ENCODE measurements around the gene TMEM131L.

The TMEM131L gene

GRCh38 chr4:153485359-153485758 is 19.2 kb downstream of the TMEM131L start:
- Histone ChIP-seq H3K79me2 (ENCODE audit: low read length) (no peaks in the 10 kb centered on the region), H2AFZ (ENCODE audit: low read length) (no peak overlapping the region), H3K36me3 (replicated peaks; ENCODE audit: insufficient read depth, low read length) (no peaks in the 10 kb centered on the region), H3F3A (ENCODE audit: insufficient read depth, low read length) (no peaks in the 10 kb centered on the region), H3K27me3 (replicated peaks; ENCODE audit: insufficient read depth, low read length) (no peaks in the 10 kb centered on the region), H3K4me3 (ENCODE audit: low read length) (no peak overlapping the region), H3K4me1 (ENCODE audit: low read length) (no peaks in the 10 kb centered on the region), H4K20me1 (ENCODE audit: insufficient read depth, low read length) (no peaks in the 10 kb centered on the region), H3K9me2 (replicated peaks; ENCODE audit: insufficient read depth, low read length) (no peaks in the 10 kb centered on the region), H3K9ac (ENCODE audit: low read length) (no peak overlapping the region), H3K27ac (ENCODE audit: low read length) (no peak overlapping the region), H3K4me2 (ENCODE audit: low read depth, low read length) (no peak overlapping the region), H3K9me3 (replicated peaks; ENCODE audit: insufficient read depth, low read length) (no peaks in the 10 kb centered on the region)
- no peak for DNase-seq
- TF ChIP-seq EZH2phosphoT487 (IDR thresholded peaks at IDR 0.05; ENCODE audit: low read length) (no peak), EZH2 (optimal IDR thresholded peaks at IDR 0.05; ENCODE audit: low read depth, low read length) (no peak), CTCF (IDR thresholded peaks at IDR 0.05; ENCODE audit: low read length) (no peak)

DNA sequence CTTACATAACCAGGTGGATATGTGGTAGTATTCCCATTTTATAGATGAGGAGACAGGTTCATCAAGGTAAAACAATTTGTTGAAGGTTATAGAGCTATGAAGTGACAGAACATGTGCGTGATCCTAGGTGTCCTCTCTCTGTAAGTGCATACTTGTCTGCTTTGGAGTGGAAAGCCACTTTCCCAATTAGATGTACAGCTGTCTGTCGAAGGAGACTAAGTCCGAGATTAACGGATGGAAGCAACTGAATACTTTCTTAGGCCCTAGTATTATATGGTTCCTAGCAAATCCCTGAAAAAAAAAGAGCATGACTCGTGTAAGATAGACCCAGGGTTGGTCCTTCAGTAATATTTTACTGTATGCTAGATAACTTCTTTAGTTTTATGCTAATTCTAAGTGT is 19.7 kb downstream of the TMEM131L start:
- no peaks in the 10 kb centered on the region for H4K20me1 ChIP-seq (ENCODE audit: insufficient read depth, low read length)

DNA sequence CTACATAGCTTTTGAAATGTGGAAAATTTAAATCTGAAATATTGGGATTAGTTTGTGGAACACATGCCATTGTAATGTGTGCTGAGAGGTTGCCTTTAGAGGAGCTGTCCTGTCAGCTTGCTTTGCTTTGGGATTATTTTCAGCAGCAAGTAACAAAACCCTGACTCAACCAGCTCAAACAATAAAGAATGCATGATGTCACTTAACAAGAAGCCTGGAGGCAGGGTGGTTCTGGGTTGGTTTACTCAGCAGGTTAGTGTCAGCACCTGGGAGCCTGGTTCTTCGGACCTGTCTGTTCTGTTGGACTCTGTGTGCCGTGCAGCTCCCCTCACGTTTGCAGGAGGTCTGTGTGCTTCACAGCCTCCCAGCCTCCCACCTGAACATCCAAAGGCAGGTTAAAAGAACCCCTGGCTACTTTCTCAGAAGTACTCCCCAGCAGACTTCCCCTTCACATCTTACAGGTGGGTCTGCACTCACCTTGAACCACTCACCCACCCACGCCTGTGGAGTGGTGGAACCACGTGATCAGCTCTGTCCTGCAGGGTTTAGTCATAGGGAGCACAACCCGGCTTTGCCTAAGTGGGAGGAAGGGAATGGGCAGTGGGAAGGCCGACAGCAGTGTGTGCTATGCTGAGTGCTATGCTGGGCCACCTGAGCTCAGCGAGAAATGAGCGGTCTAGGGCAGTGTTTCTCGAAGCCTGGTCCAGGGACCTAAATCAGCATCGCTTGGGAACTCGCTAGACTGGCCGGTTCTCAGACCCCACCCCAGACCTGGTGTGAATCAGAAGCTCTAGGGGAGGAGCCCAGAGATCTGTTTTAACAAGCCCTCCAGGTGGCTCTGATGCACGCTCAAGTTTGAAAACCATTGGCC is 20.4 kb downstream of the TMEM131L start:
- no peak overlapping the region for H3K4me3 ChIP-seq (ENCODE audit: low read length)
- H3K27me3 ChIP-seq (replicated peaks; ENCODE audit: insufficient read depth, low read length): no peaks in the 10 kb centered on the region
- no peaks in the 10 kb centered on the region for H4K20me1 ChIP-seq (ENCODE audit: insufficient read depth, low read length)
- no peak overlapping the region for H2AFZ ChIP-seq (ENCODE audit: low read length)
- no peaks in the 10 kb centered on the region for H3K9me3 ChIP-seq (replicated peaks; ENCODE audit: insufficient read depth, low read length)
- TF ChIP-seq CTCF (IDR thresholded peaks at IDR 0.05; ENCODE audit: low read length): no peak
- TF ChIP-seq EZH2phosphoT487 (IDR thresholded peaks at IDR 0.05; ENCODE audit: low read length): no peak
- TF ChIP-seq EZH2 (optimal IDR thresholded peaks at IDR 0.05; ENCODE audit: low read depth, low read length): no peak
- H3K79me2 ChIP-seq (ENCODE audit: low read length): no peaks in the 10 kb centered on the region
- no peaks in the 10 kb centered on the region for H3F3A ChIP-seq (ENCODE audit: insufficient read depth, low read length)
- DNase-seq: no peak
- H3K9me2 ChIP-seq (replicated peaks; ENCODE audit: insufficient read depth, low read length): no peaks in the 10 kb centered on the region
- no peaks in the 10 kb centered on the region for H3K36me3 ChIP-seq (replicated peaks; ENCODE audit: insufficient read depth, low read length)
- H3K9ac ChIP-seq (ENCODE audit: low read length): no peak overlapping the region
- H3K27ac ChIP-seq (ENCODE audit: low read length): no peak overlapping the region
- H3K4me1 ChIP-seq (ENCODE audit: low read length): no peaks in the 10 kb centered on the region
- H3K4me2 ChIP-seq (ENCODE audit: low read depth, low read length): no peak overlapping the region

More for the DNA sequence above, 19.7 kb downstream of the TMEM131L start:
- H3K4me3 ChIP-seq (ENCODE audit: low read length): no peak overlapping the region
- no peaks in the 10 kb centered on the region for H3K9me3 ChIP-seq (replicated peaks; ENCODE audit: insufficient read depth, low read length)
- H3K9me2 ChIP-seq (replicated peaks; ENCODE audit: insufficient read depth, low read length): no peaks in the 10 kb centered on the region
- no peak overlapping the region for H2AFZ ChIP-seq (ENCODE audit: low read length)
- H3K4me2 ChIP-seq (ENCODE audit: low read depth, low read length): no peak overlapping the region
- H3K9ac ChIP-seq (ENCODE audit: low read length): no peak overlapping the region
- H3K36me3 ChIP-seq (replicated peaks; ENCODE audit: insufficient read depth, low read length): no peaks in the 10 kb centered on the region
- no peaks in the 10 kb centered on the region for H3K27me3 ChIP-seq (replicated peaks; ENCODE audit: insufficient read depth, low read length)
- DNase-seq: no peak
- no peak overlapping the region for H3K27ac ChIP-seq (ENCODE audit: low read length)
- H3K79me2 ChIP-seq (ENCODE audit: low read length): no peaks in the 10 kb centered on the region
- no peaks in the 10 kb centered on the region for H3F3A ChIP-seq (ENCODE audit: insufficient read depth, low read length)
- no peak for TF ChIP-seq EZH2 (optimal IDR thresholded peaks at IDR 0.05; ENCODE audit: low read depth, low read length)
- no peaks in the 10 kb centered on the region for H3K4me1 ChIP-seq (ENCODE audit: low read length)
